ENCODE data around the gene HS6ST1.

HS6ST1 gene

GRCh38 chr2:128318776-128319464 lies at the start of gene HS6ST1:
TSS of gene HS6ST1 (minus strand) at chr2:128318868. CDS start at chr2:128318563, 305 bp downstream.
- peak within 1 kb of the TSS; percentile 68 for H3K4me3 ChIP-seq (ENCODE audit: control insufficient read depth, low read depth, low read length)
- TF ChIP-seq CTCF (IDR thresholded peaks at IDR 0.05; ENCODE audit: control insufficient read depth, insufficient read depth, low read depth, low read length, missing control alignments): no peak
- no peak for DNase-seq (ENCODE audit: low read depth)

DNA sequence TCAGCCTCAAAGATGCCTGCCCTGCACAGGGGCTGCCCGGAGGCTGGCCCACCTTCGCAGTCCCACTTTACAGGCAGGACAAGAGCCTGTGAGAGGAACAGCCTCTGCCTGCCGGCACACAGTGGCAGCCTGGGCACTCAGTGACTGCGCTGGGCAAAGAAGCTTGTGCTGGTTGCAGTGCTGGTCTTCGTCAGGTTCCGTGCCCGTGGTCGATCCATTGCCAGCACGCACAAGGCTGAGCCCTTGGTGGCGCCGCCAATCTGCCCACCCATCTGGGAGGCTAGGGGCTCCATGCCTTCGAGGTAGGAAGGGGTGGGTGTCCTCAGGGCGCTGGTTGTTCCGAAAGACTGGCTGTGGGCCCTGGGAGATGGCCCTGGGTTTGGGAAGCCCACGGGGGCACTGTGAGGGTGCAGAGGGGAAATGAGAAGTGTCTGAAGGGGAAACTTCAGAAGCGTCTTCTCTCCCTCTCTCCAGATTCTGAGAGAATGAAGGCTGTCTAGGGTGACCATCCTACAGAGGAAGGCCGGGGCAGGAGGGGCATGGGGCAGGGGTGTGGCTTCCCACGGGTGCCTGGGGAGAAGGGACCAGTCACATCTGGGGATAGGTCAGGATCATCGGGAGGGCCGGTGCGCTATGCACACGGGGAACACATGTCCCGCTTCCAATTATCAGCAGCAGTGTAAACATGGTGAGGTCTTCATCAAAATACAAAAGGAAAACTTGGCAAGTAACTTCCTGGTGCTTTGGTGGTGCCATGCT lies 49.1 kb upstream of the HS6ST1 start:
- no peak for DNase-seq (ENCODE audit: low read depth)
- H3K4me3 ChIP-seq (ENCODE audit: control insufficient read depth, low read depth, low read length): no peak overlapping the region
- no peak for TF ChIP-seq CTCF (IDR thresholded peaks at IDR 0.05; ENCODE audit: control insufficient read depth, insufficient read depth, low read depth, low read length, missing control alignments)

- TF ChIP-seq CTCF (IDR thresholded peaks at IDR 0.05; ENCODE audit: control insufficient read depth, insufficient read depth, low read depth, low read length, missing control alignments): no peak
- no peak overlapping the region for H3K4me3 ChIP-seq (ENCODE audit: control insufficient read depth, low read depth, low read length)
- no peak for DNase-seq (ENCODE audit: low read depth)
These were observed 48.2 kb upstream of the HS6ST1 start for GRCh38 chr2:128366713-128367511.

DNA sequence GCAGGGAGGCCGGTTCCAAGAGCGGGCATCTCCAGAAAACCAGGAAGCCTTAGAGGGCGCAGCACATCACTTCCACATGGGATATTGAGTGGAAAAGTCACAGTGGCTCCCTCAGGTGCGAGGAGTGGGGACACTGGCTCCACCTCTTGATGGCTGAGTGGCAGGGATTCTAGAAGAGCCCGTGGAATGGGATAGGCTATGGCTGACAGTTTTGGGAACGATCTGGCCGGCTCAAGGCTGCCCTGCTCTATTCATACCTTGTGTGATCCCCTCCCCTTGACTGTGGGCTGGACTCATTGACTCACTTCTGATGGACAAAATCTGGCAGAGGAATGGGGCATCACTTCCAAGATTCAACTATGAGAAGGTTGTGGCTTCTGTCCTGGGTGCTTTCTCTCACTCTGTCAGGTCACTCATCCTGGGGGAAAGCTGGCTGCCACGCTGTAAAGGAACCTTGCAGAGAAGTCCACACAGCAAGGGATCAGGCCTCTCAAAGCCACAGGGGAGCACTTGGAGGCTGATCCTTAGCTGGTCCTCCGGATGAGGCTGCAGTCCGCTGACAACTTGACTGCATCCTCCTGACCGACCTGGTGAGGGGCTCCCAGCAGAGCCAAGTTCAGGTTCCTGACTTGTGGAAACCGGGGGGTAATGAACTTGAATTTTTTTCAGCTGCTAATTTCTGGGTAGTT lies 46.7 kb upstream of the HS6ST1 start:
- H3K4me3 ChIP-seq (ENCODE audit: control insufficient read depth, low read depth, low read length): no peak overlapping the region
- no peak for DNase-seq (ENCODE audit: low read depth)
- TF ChIP-seq CTCF (IDR thresholded peaks at IDR 0.05; ENCODE audit: control insufficient read depth, insufficient read depth, low read depth, low read length, missing control alignments): no peak

- H3K4me3 ChIP-seq (ENCODE audit: control insufficient read depth, low read depth, low read length): no peak overlapping the region
These were observed 45.8 kb upstream of the HS6ST1 start for GRCh38 chr2:128364441-128364911.

More at GRCh38 chr2:128364441-128364911, 45.8 kb upstream of the HS6ST1 start:
- no peak for TF ChIP-seq CTCF (IDR thresholded peaks at IDR 0.05; ENCODE audit: control insufficient read depth, insufficient read depth, low read depth, low read length, missing control alignments)
- DNase-seq (ENCODE audit: low read depth): no peak

Data from AG09309 (cell line).